ENCODE results near the gene AGTRAP.

The AGTRAP gene

DNA sequence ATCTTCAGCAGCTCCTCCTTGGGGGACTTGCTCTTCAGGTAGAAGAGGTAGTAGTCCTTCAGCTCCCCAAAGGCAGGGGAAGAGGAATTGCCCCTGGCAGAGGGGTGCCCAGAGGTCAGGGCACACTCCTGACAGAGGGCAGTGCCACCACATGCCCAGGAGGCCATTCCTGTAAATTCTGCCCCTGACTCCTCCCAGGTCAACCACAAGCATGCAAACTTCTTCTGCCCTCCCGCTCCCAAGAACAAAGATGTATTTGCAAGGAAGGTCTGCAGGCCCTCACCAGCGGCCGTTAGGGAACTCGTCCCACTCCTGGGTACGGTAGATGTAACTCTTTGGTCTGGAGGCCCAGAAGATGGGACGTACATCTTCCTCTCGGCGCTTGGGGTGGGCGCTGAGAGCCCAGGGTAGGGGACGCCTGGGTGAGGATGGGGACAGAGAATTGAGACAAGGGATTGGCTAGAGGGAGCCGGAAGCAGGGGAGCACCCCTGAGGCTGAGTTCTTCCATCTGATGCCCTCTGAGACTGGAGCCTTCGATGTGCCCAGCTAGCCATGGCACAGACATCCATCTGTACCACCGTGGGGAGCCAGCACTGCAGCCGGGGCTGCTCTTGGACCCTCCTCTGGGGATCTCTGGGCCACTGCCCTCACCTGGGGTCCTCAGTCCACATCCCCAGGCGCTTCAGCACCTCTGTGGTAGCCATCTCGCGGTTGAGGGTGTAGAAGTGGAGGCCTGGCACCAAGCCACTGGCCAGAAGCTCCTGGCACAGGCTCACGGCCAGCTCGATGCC is 58.7 kb downstream of the AGTRAP start:
- DNase-seq (ENCODE audit: low read depth, low spot score), result no peak

GRCh38 chr1:11795238-11795890 is 59.4 kb downstream of the AGTRAP start:
- no peak for DNase-seq (ENCODE audit: low read depth, low spot score)
- H3K4me3 ChIP-seq (ENCODE audit: low read depth, low read length), result no peak overlapping the region
- no peak for TF ChIP-seq CTCF (IDR thresholded peaks at IDR 0.05; ENCODE audit: insufficient read depth, low read length, missing control alignments)
- POLR2A ChIA-PET, result no interaction called here
- CTCF ChIA-PET, result interaction anchor here (1.4 to 2.9 kb wide), 3 partner anchors 8 to 75 kb away, joined by 4 to 8 read pairs (median 6); no protein-coding TSS in a partner anchor

More for the DNA sequence above, 58.7 kb downstream of the AGTRAP start:
- TF ChIP-seq CTCF (IDR thresholded peaks at IDR 0.05; ENCODE audit: insufficient read depth, low read length, missing control alignments), result no peak
- ChIA-PET CTCF (interaction anchor here (1.2 to 2.9 kb wide), 3 partner anchors 8 to 10 kb away, joined by 5 to 8 read pairs (median 6); no protein-coding TSS in a partner anchor), POLR2A (interaction anchor here (1.3 kb wide), 1 partner anchor 9 kb away, joined by 3 read pairs; no protein-coding TSS in a partner anchor)
- no peak overlapping the region for H3K4me3 ChIP-seq (ENCODE audit: low read depth, low read length)

- no peak for TF ChIP-seq CTCF (IDR thresholded peaks at IDR 0.05; ENCODE audit: insufficient read depth, low read length, missing control alignments)
- CTCF ChIA-PET, result interaction anchor here (1.4 to 2.9 kb wide), 3 partner anchors 9 to 76 kb away, joined by 4 to 8 read pairs (median 6); no protein-coding TSS in a partner anchor
- no peak overlapping the region for H3K4me3 ChIP-seq (ENCODE audit: low read depth, low read length)
- POLR2A ChIA-PET, result no interaction called here
- DNase-seq (ENCODE audit: low read depth, low spot score), result no peak
These were observed 60.3 kb downstream of the AGTRAP start for GRCh38 chr1:11796036-11796828.

GRCh38 chr1:11797525-11798216 is 61.7 kb downstream of the AGTRAP start:
- no peak for TF ChIP-seq CTCF (IDR thresholded peaks at IDR 0.05; ENCODE audit: insufficient read depth, low read length, missing control alignments)
- H3K4me3 ChIP-seq (ENCODE audit: low read depth, low read length), result no peak overlapping the region
- no peak for DNase-seq (ENCODE audit: low read depth, low spot score)
- POLR2A ChIA-PET, result interaction anchor here (0.9 kb wide), 1 partner anchor 10 kb away, joined by 3 read pairs; no protein-coding TSS in a partner anchor
- CTCF ChIA-PET, result interaction anchor here (0.8 to 2.9 kb wide), 3 partner anchors 9 to 11 kb away, joined by 3 to 8 read pairs (median 7); no protein-coding TSS in a partner anchor

DNA sequence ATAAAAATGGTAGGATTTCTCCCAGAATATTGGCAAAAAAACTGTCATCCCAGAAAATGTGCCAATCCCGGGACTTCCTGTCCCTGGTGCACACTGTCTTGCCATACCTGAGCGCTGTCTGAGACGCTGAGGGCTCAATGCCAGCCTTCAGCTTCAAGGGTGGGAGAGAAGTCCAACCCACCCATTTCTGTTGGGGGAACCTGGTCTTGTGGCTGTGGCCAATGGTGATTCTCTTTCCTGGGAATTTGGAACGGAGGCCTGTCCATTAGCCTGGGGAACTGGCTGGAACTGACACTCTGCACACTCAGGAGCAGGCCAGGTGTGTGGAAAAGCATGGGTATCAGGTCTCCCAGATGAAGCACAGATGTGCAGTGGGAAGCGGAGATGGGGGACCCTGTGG is 63.2 kb downstream of the AGTRAP start:
- no peak overlapping the region for H3K4me3 ChIP-seq (ENCODE audit: low read depth, low read length)
- DNase-seq (ENCODE audit: low read depth, low spot score), result no peak
- ChIA-PET CTCF (no interaction called here), POLR2A (no interaction called here)
- no peak for TF ChIP-seq CTCF (IDR thresholded peaks at IDR 0.05; ENCODE audit: insufficient read depth, low read length, missing control alignments)

Data from AG04449 (cell line).